ENCODE results near the gene LAMA4.

DNA sequence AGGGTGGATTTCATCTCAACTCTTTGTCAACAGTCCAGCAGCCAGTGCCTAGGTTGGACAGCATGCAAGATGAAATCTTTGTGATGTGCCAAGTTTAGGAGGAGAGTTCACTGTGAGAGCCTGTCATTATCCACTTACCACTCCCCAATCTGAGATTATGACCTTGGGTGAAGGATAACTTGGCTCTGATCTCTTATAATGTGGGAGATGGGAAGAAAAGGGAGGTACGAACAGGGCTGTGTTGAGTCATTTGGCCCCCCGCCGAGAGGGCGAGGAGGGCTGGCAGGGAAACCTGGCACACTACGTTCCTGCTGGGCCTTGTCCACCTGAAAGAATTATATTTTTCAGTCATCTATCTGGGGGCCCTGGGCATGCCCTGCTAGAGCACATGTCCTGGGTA, 35.8 kb downstream of the LAMA4 start:
- no peak for TF ChIP-seq PPARA (CRISPR knock-in tag; IDR thresholded peaks at IDR 0.05; ENCODE audit: borderline replicate concordance)
- no peak for TF ChIP-seq ZFP3 (CRISPR knock-in tag; IDR thresholded peaks at IDR 0.05)
- 0 out of 2 replicates have a peak, but pooled peaks have one; percentile 47 for TF ChIP-seq ISL1 (CRISPR knock-in tag; IDR thresholded peaks at IDR 0.05)
- TF ChIP-seq ZNF8 (CRISPR knock-in tag; IDR thresholded peaks at IDR 0.05): no peak
- no peak for TF ChIP-seq RARB (CRISPR knock-in tag; IDR thresholded peaks at IDR 0.05)
- no peak for TF ChIP-seq ARNTL (CRISPR knock-in tag; IDR thresholded peaks at IDR 0.05; ENCODE audit: borderline replicate concordance, low read depth)
- TF ChIP-seq ZFP30 (CRISPR knock-in tag; IDR thresholded peaks at IDR 0.05): no peak
- TF ChIP-seq TSHZ2 (CRISPR knock-in tag; IDR thresholded peaks at IDR 0.05): no peak
- TF ChIP-seq ESRRG (CRISPR knock-in tag; IDR thresholded peaks at IDR 0.05): no peak

All from SK-N-SH treated with all-trans-retinoic acid at 6 μM for 48 hours (cell line).